ENCODE data around the gene RER1. TPM values are rescaled to one million over a fixed set of nuclear protein-coding genes. Genes with fewer than 3 reads are reported as not detected.

RER1 gene
- total RNA-seq, 1 experiment from 2014 or later: 110 TPM

GRCh38 chr1:2350501-2350900 is 41.1 kb upstream of the RER1 start:
- Histone ChIP-seq H3K27me3 (ENCODE audit: insufficient read depth, low read length) (no peaks in the 10 kb centered on the region), H3K4me2 (ENCODE audit: insufficient read depth, insufficient read length, low read length) (no peak overlapping the region), H2AK5ac (ENCODE audit: insufficient read length, low read length) (no peak overlapping the region), H2BK5ac (ENCODE audit: insufficient read length, low read length) (no peak overlapping the region), H4K20me1 (ENCODE audit: control insufficient read depth, insufficient read depth, insufficient read length) (no peaks in the 10 kb centered on the region), H3K56ac (ENCODE audit: insufficient read length, low read depth, low read length) (no peak overlapping the region), H3K9ac (ENCODE audit: extremely low read depth, insufficient read length, low read length) (no peak overlapping the region), H2BK15ac (ENCODE audit: low read depth, low read length) (no peak overlapping the region), H4K91ac (ENCODE audit: insufficient read length, low read depth, low read length) (no peak overlapping the region), H3K23me2 (ENCODE audit: insufficient read length, low read depth, low read length, poor library complexity, severe bottlenecking) (no peaks in the 10 kb centered on the region), H3K9me3 (ENCODE audit: control insufficient read depth, low read depth, low read length) (no peaks in the 10 kb centered on the region), H3K4ac (ENCODE audit: low read depth, low read length) (no peak overlapping the region), H2AFZ (ENCODE audit: low read length) (no peak overlapping the region), H3K27ac (ENCODE audit: insufficient read length, low read depth, low read length) (no peak overlapping the region), H3K79me2 (ENCODE audit: insufficient read depth, low read length) (no peaks in the 10 kb centered on the region), H3K14ac (ENCODE audit: insufficient read depth, low read length) (no peak overlapping the region), H4K8ac (replicated peaks; ENCODE audit: insufficient read length, low read depth, low read length) (no peak overlapping the region), H4K5ac (ENCODE audit: insufficient read length, low read depth, low read length) (no peak overlapping the region), H3T11ph (ENCODE audit: low read length) (no peak overlapping the region), H2BK20ac (ENCODE audit: low read depth, low read length, poor library complexity, severe bottlenecking) (no peak overlapping the region), H3K4me1 (ENCODE audit: insufficient read depth, low read length) (no peaks in the 10 kb centered on the region), H3K18ac (ENCODE audit: insufficient read length, low read depth, low read length) (no peak overlapping the region), H2BK12ac (ENCODE audit: insufficient read length, low read depth, low read length) (no peak overlapping the region), H2BK120ac (ENCODE audit: low read depth, low read length, poor library complexity, severe bottlenecking) (no peak overlapping the region), H3K79me1 (ENCODE audit: insufficient read depth, low read depth, low read length, poor library complexity, severe bottlenecking) (no peaks in the 10 kb centered on the region), H3K23ac (ENCODE audit: insufficient read length, low read depth, low read length) (no peak overlapping the region)
- no CpG with 5 or more reads among the region's 10 CpGs for WGBS (ENCODE audit: extremely low coverage, insufficient read length, low lambda C conversion rate)
- Mint-ChIP-seq H3K27ac (no peak overlapping the region), H3K4me3 (no peak overlapping the region), H3K36me3 (ENCODE audit: insufficient read depth in 1 of 3, low read depth in 3 of 3) (no peaks in the 10 kb centered on the region), H3K4me1 (peaks cover 0 to 9% of the 10 kb centered on the region in 2 experiments; a peak in 1 of 4 replicates), H3K9me3 (no peaks in the 10 kb centered on the region), H3K27me3 (ENCODE audit: low read depth) (no peaks in the 10 kb centered on the region)
- DNase-seq: no peak
- no peak for TF ChIP-seq CTCF (conservative IDR thresholded peaks at IDR 0.05)
